GM21526 (cell line): ENCODE data around the gene NUDT19.
"Not testable (repeated sequence)": the region's sequence is repeated elsewhere in the genome, so short reads cannot be mapped to it uniquely, and the experiment has no call there.

Experiments used
- ATAC-seq: cut with Tn5 transposase; IDR thresholded peaks from one replicate; pipeline ENCODE4 v1.9.1; 2021; ENCODE audit warnings: moderate library complexity; ENCODE audit not compliant: unreplicated experiment, low FRiP score

Gene NUDT19

GRCh38 chr19:32674931-32675719, 16.5 kb upstream of the NUDT19 start, which contains the start of gene ANKRD27:
Gene ANKRD27 (minus strand): TSS chr19:32675180. CDS start chr19:32659015, 16,165 bp downstream.
- ATAC-seq = peak; percentile 96

GRCh38 chr19:32675720-32676185, 15.9 kb upstream of the NUDT19 start, which contains the start of gene RGS9BP:
Gene RGS9BP (plus strand): TSS chr19:32675848. CDS start chr19:32676264, 416 bp downstream.
- ATAC-seq = no peak

- no peak for ATAC-seq
Measured at GRCh38 chr19:32676186-32676894, 15.3 kb upstream of the NUDT19 start.

GRCh38 chr19:32676895-32677359, 14.7 kb upstream of the NUDT19 start:
- no peak for ATAC-seq

DNA sequence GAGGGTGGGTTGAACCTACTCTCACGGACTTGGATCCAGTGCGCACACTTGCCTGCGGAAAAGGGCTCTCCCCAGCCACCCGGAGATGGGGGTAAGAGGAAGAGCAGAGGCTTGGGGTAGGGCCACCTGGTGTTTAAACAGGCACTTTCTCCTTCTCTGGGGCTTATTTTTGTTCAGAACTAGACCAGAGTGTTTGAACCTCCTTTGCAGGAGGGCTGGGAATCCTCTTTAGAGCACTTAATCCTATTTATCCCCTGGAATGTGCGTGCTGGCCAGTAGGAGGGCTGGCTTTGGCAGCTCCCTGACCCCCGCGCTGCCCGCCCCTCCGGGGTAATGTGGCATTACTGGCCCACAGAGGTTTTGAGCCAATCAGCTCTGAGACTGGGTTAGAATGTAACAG, 14.0 kb upstream of the NUDT19 start:
- no peak for ATAC-seq

GRCh38 chr19:32680986-32681385, 10.6 kb upstream of the NUDT19 start:
- ATAC-seq = no peak

- no peak for ATAC-seq
Measured at GRCh38 chr19:32682317-32682716, 9.3 kb upstream of the NUDT19 start.

DNA sequence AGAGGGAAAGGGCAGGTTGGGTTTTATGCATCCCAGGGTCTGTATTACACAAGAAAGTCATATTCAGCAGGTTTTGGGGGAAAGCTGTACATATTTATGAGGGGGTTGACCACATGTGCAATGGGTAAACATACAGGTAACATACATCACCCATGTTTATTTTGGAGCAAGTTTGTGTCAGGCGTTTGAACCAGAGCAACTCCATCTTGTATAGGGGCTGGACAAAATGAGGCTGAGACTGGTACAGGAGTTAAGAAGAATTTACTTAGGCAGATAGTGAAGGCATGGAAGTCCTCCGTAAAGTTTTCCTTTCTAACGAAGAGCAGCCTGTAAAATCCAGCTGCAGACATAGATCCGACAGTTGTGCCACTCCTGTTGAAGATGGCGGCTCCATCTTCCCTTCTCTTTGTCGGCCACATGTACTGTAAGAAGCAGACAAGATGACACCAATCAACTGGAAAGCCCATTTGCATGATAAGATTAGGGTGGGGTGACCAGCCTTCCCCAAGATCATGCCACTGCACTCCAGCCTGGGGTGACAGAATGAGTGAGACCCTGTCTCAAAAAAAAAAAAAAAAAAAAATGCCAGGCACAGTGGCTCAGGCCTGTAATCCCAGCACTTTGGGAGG, 4.7 kb upstream of the NUDT19 start:
- no peak for ATAC-seq

GRCh38 chr19:32687681-32688080, 3.9 kb upstream of the NUDT19 start:
- ATAC-seq = no peak

DNA sequence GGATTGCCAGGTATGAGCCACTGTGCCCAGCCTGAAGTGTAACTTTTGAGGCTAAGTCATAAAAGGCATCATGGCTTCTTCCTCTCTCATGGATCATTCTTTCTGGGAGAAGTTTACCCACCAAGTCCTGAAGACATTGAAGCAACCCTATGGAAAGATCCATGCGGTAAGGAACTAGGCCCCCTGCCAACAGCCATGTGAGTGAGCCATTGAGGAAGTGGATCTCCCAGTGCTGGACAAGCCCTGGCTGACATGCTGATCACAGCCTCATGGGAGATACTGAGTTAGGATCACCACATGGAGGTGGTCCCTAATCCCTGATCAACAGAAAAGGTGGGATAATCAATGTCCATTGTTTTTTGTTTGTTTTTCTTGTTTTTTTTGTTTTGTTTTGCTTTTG, 3.3 kb upstream of the NUDT19 start:
- no peak for ATAC-seq

DNA sequence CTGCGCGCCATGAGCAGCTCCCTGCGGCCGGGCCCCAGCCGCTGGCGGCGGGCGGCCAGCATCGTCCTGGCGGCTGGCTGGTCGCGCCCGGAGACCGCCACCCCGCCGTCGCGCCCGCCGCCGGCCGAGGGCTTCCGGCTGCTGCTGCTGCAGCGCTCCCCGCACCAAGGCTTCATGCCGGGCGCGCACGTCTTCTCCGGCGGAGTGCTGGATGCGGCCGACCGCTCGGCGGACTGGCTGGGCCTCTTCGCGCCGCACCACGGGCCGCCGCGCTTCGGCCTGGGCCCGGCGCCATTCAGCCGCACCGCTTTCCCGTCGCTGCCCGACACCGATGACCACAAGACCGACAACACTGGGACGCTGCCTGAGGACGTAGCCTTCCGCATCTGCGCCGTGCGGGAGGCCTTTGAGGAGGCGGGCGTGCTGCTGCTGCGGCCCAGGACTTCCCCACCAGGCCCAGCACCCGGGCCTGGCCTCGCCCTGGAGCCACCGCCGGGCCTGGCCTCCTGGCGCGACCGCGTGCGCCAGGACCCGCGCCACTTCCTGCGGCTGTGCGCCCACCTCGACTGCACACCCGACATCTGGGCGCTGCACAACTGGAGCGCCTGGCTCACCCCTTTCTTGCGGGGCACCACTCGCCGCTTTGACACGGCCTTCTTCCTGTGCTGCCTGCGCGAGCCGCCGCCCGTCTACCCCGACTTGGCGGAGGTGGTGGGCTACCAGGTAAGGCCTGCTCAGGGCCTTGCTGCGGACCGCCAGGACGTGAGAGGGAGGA, 518 bp downstream of the NUDT19 start:
- peak; percentile 47 for ATAC-seq

DNA sequence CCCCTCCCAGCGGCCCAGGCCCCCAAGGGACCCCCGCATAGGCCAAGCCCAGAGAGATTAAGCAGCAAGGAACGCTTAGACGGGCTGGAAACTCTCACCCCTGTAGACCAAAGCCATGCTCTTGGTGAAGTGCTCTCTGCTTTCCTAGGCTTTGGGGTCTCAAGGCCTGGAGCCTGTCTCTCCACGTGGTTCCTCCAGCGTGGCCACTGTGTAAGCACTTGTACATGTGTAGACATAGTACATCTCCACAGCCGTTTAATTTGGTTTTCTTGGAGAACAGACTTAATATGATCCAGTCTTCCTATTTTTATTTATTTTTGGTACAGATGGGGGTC, 1.1 kb downstream of the NUDT19 start:
- peak; percentile 5 for ATAC-seq

- not testable (repeated sequence) for ATAC-seq
Measured at GRCh38 chr19:32693151-32694108, 1.8 kb downstream of the NUDT19 start.

GRCh38 chr19:32694316-32694715, 2.7 kb downstream of the NUDT19 start:
- ATAC-seq = not testable (repeated sequence)

GRCh38 chr19:32694851-32695250, 3.2 kb downstream of the NUDT19 start:
- not testable (repeated sequence) for ATAC-seq

GRCh38 chr19:32695506-32695905, 3.9 kb downstream of the NUDT19 start:
- not testable (repeated sequence) for ATAC-seq

DNA sequence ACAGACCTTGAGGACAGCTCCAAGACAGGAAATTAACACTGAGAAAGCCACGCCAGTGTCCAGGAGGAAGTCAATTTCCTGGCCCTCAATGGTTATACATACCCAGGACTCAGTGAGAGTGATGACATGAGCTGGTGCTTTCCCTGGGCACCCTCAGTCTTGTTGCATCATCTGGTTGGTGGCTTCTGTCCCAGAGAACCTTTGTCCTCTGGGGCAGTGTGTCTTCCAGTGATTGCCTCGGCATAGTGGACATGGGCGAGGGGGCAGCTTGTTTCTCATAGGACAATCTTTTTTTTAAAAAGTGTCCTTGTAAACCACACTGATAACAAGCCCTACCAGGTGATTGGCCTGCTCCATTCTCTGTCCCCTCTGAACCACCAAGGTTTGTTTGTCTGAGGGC, 5.2 kb downstream of the NUDT19 start:
- ATAC-seq = not testable (repeated sequence)

GRCh38 chr19:32700129-32700528, 8.5 kb downstream of the NUDT19 start:
- ATAC-seq = not testable (repeated sequence)

GRCh38 chr19:32702010-32702409, 10.4 kb downstream of the NUDT19 start:
- ATAC-seq = no peak
